ENCODE data around the gene RCBTB2.

- TF ChIP-seq CTCF (IDR thresholded peaks at IDR 0.05; ENCODE audit: low read depth, low read length) (no peak), EZH2phosphoT487 (IDR thresholded peaks at IDR 0.05; ENCODE audit: low read depth) (no peak)
These were observed 26.9 kb upstream of the RCBTB2 start for GRCh38 chr13:48559638-48560320.

Measured in OCI-LY3 (cell line).